NCI-H446 treated with DMSO at 0.1 percent for 48 hours (cell line): ENCODE measurements around the gene CARD8.
"Not testable (repeated sequence)": the region's sequence is repeated elsewhere in the genome, so short reads cannot be mapped to it uniquely, and the experiment has no call there.

Experiments used
- DNase-seq: peaks from one replicate; lab custom pipeline; 2025; lab: John Stamatoyannopoulos, UW

Gene CARD8

GRCh38 chr19:48258992-48259391, 3.3 kb upstream of the CARD8 start:
- not testable (repeated sequence) for DNase-seq

GRCh38 chr19:48258350-48258749, 2.6 kb upstream of the CARD8 start:
- no peak for DNase-seq

- no peak for DNase-seq
Measured at GRCh38 chr19:48254529-48254970, 1.2 kb downstream of the CARD8 start.

GRCh38 chr19:48253999-48254398, 1.7 kb downstream of the CARD8 start:
- DNase-seq: no peak

DNA sequence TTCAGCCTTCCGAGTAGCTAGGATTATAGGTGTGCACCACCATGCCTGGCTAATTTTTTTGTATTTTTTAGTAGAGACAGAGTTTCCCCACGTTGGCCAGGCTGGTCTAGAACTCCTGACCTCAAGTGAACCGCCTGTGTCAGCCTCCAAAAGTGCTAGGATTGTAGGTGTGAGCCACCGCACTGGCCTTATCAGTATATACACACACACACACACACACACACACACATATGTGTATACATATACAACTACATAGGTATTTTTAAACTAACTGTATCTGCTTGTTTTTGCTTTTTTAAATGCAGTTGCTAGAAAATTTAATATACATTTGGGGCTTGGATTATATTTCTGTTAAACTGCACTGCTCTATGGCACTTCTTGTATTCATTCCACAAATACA, 3.1 kb downstream of the CARD8 start:
- DNase-seq: no peak

DNA sequence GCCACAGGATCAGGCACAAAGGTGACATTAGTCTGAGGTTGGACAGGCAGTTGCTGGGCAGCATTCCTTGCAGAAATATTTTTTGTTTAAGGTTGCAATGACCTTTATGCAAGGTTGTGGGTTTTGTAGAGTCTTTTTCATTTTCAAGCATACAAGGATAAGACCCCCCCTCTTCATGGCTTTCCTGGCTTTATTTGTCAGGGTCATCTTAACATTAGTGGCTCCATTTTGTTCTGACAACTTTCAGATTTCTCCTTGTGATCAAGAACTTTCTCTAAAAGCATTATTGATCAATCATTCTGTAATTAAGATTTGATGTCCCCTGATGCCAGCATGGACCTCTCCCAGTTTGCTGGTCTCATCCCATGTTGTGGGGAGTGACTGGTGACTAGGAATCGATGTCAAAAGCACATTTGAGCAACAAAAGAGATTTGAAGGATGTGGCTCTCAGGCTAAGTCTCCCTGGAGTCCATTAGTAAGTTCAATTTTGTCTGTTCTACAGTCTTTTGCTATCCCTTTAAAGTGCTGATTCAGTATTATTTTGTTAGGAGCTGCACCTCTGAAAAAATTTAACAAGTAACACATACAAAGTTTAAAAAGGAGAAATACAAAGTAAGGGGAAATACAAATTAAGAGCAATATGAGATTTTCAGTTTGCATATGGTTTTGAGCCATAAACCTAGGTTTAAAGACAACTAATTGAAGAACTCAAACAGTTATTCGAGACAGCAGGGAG, 5.3 kb downstream of the CARD8 start:
- DNase-seq: no peak

GRCh38 chr19:48249502-48250014, 6.2 kb downstream of the CARD8 start:
- no peak for DNase-seq

GRCh38 chr19:48248081-48248833, 7.5 kb downstream of the CARD8 start:
- DNase-seq: no peak

- no peak for DNase-seq
Measured at GRCh38 chr19:48247212-48247611, 8.5 kb downstream of the CARD8 start.

- DNase-seq: no peak
Measured at GRCh38 chr19:48246101-48246500, 9.6 kb downstream of the CARD8 start.

- DNase-seq: no peak
Measured at GRCh38 chr19:48244281-48244680, 11.4 kb downstream of the CARD8 start.

DNA sequence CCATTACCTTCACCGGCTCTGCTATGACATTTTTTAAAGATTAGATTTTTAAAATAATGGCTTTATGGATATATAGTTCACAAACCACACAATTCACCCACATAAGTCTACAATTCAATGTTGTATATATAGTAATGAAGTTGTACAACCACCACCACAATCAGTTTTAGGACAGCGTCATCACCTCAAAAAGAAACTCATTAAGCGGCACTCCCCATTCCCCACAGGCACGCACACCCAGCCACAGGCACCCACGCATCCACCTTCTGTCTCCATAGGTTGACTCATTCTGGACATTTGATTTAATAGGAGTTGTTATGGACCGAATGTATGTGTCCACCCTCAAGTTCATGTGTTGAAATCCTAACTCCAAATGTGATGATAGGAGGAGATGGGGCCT, 13.9 kb downstream of the CARD8 start:
- not testable (repeated sequence) for DNase-seq

DNA sequence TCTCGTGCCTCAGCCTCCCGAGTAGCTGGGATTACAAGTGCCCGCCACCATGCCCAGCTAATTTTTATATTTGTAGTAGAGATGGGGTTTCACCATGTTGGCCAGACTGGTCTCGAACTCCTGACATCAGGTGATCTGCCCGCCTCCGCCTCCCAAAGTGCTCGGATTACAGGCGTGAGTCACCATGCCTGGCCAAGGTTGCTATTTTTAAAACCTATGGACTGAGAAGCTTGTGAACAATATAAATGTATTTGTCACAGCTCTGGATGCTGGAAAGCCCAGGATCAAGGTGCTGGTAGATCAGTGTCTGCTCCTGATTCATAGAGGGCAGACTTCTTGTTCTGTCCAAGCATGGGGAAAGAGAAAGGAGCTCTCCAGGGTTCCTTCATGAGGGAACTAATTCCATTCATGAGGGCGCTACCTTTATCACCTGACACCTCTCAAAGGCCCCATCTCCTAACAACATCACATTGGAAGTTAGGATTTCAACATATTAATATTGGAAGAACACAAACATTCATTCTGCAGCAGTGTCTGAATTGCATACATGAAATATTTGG, 16.1 kb downstream of the CARD8 start:
- no peak for DNase-seq

DNA sequence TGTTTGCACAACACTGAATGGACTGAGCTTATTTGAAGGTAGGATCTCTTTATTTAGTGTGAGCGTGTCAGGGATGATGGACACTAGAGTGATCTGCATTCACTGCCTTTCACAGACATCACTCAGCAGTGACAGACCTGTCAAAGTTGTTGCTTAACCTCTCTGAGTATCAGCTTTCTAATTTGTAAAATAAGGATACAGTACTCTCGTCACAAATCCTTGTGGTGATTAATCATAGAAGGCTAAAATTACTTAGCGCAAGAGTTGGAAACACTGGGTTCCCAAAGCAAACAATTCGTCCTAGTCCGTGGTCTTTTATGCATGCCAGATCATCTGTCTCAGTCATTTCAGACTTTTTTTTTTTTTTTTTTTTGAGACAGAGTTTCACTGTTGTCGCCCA, 16.6 kb downstream of the CARD8 start:
- DNase-seq: no peak

- no peak for DNase-seq
Measured at GRCh38 chr19:48237057-48237456, 18.7 kb downstream of the CARD8 start.

- no peak for DNase-seq
Measured at GRCh38 chr19:48230555-48231129, 25.1 kb downstream of the CARD8 start.

DNA sequence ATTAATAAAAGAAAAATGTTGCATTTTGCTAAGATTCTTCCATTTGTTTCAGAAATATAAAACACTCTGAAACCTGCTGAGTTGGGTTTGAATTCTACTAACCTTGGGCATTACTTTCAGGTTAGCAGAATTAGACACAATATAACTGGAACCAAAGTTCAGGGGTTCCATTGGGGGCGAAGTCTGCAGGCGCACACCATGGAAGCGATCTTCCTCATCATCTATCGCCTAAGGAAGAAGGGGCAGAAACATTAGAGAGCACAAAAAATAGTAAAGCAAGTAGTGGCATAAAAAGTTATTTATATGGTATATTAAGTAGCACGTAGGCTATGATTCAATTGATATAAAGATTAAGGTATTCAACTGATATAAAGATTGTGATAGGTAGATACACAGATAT, 34.1 kb downstream of the CARD8 start:
- DNase-seq: no peak

- DNase-seq: not testable (repeated sequence)
Measured at GRCh38 chr19:48220784-48221183, 34.9 kb downstream of the CARD8 start.

DNA sequence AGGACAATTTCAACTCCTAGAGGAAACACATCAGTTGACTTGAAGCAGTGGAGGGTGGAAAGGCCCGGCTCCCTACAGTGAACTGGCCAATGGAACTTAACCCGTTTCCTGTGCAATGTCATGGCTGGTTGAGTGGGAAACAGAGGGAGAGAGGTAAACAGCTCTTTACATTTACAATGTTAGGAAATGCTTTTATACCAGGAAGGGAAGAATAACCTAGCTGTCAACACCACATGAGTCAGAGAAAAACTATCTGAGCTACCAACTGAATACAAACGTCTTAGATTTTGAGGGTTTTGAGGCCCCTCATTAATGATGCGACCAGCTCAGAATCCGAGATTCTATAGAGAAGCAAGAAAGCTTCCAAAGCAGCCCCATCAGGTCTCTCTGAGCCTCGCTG, 36.7 kb downstream of the CARD8 start:
- DNase-seq: no peak

DNA sequence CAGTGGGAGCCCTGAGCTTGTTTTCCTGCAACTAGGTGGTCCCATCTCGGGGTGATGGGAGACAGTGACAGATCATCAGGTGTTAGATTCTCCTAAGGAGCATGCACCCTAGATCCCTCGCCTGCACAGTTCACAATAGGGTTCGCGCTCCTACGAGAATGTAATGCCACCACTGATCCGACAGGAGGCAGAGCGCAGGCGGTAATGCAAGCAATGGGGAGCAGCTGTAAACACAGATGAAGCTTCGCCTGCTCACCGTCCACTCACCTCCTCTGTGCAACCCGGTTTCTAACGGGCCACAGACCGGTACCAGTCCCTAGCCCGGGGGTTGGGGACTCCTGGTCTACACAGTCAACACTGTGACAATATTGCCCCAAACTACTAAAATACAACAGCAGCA, 38.8 kb downstream of the CARD8 start:
- DNase-seq: no peak

DNA sequence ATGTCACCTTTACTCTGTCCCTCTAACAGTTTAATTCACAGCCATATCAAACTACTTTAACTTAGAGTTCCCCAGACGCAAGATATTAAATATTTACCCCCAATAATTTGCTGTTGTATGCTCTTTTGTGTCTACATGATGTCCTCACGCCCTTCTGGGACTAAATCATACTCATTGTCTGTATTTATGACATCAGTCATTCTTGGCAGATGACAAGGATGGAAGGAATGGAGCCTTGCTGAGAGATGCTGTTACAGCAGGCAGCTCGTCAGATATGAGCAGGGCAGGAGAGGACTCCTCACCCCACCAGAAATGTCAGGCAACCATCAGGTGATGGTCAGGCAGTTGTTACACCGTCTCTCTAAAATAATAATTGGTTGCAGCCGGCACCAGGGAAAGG, 41.8 kb downstream of the CARD8 start:
- DNase-seq: no peak

GRCh38 chr19:48210005-48210404, 45.7 kb downstream of the CARD8 start:
- DNase-seq: no peak
